Neural cell (in vitro differentiated cells): ENCODE data around the gene TOP1. TPM values are rescaled to one million over a fixed set of nuclear protein-coding genes. Genes with fewer than 3 reads are reported as not detected.

Source experiments
- H2AFZ ChIP-seq: fragments of 200-600, 300-800 bp; sonication (generic), shearing (Covaris generic); 2 replicates; pipeline ENCODE4 v1.6.0; 2014; ENCODE audit warnings: low read depth, mild to moderate bottlenecking, antibody characterized with exemption, low read length, moderate library complexity
- H3F3A ChIP-seq: fragments of 200-600 bp; shearing (Covaris generic); 2 replicates; pipeline ENCODE4 v1.6.1; 2016; ENCODE audit warnings: mild to moderate bottlenecking, moderate library complexity, mixed read lengths, antibody characterized with exemption, low read length; ENCODE audit not compliant: insufficient read depth, poor library complexity, severe bottlenecking
- H3K27ac ChIP-seq: fragments of 200-600, 300-800 bp; sonication (generic), shearing (Covaris generic); 2 replicates; pipeline ENCODE4 v1.5.1; 2014; ENCODE audit warnings: mild to moderate bottlenecking, low read length, moderate library complexity
- H3K27me3 ChIP-seq: fragments of 300-800, 200-600 bp; sonication (generic), shearing (Covaris generic); 2 replicates; pipeline ENCODE4 v1.6.0; 2014; ENCODE audit warnings: mild to moderate bottlenecking, low read depth, low read length, moderate library complexity; ENCODE audit not compliant: insufficient read depth
- H3K36me3 ChIP-seq: fragments of 300-800, 200-600 bp; sonication (generic), shearing (Covaris generic); 2 replicates; pipeline ENCODE4 v1.5.1; 2014; ENCODE audit warnings: mild to moderate bottlenecking, antibody characterized with exemption, low read length, moderate library complexity; ENCODE audit not compliant: insufficient read depth
- H3K4me2 ChIP-seq: fragments of 300-800, 200-600 bp; sonication (generic), shearing (Covaris generic); 2 replicates; pipeline ENCODE4 v1.6.0; 2014; ENCODE audit warnings: mild to moderate bottlenecking, low read length
- H3K4me3 ChIP-seq: fragments of 300-800, 200-600 bp; sonication (generic), shearing (Covaris generic); 2 replicates; pipeline ENCODE4 v1.5.1; 2014; ENCODE audit warnings: mild to moderate bottlenecking, low read length, moderate library complexity
- H3K79me2 ChIP-seq: fragments of 200-600 bp; shearing (Covaris generic); replicated peaks from 2 replicates; pipeline ENCODE4 v1.6.0; 2014; ENCODE audit warnings: mild to moderate bottlenecking, low read length, moderate library complexity; ENCODE audit not compliant: insufficient read depth
- H3K9ac ChIP-seq: fragments of 300-800, 200-600 bp; sonication (generic), shearing (Covaris generic); 2 replicates; pipeline ENCODE4 v1.6.1; 2016; ENCODE audit warnings: mild to moderate bottlenecking, low read length, mixed read lengths
- H3K9me2 ChIP-seq: fragments of 200-600 bp; shearing (Covaris generic); 2 replicates; pipeline ENCODE4 v1.6.1; 2016; ENCODE audit warnings: mild to moderate bottlenecking, low read length, mixed read lengths; ENCODE audit not compliant: insufficient read depth
- H3K9me3 ChIP-seq: fragments of 200-600, 300-800 bp; sonication (generic), shearing (Covaris generic); 2 replicates; pipeline ENCODE4 v1.6.1; 2016; ENCODE audit warnings: mild to moderate bottlenecking, mixed run types, low read length, moderate library complexity, mixed read lengths
- H4K20me1 ChIP-seq: fragments of 200-600 bp; shearing (Covaris generic); 2 replicates; pipeline ENCODE4 v1.6.1; 2016; ENCODE audit warnings: mild to moderate bottlenecking, mixed run types; ENCODE audit not compliant: insufficient read depth
- CTCF ChIP-seq: fragments of 450-650 bp; IDR thresholded peaks from 2 replicates; pipeline ENCODE4 v1.5.1; 2014; ENCODE audit warnings: antibody characterized with exemption, mild to moderate bottlenecking, moderate library complexity; ENCODE audit not compliant: poor library complexity, severe bottlenecking
- EP300 ChIP-seq: fragments of 450-650 bp; conservative IDR thresholded peaks from 2 replicates; pipeline ENCODE4 v1.6.1; 2014; ENCODE audit warnings: antibody characterized with exemption, mild to moderate bottlenecking, moderate library complexity; ENCODE audit not compliant: poor library complexity, severe bottlenecking
- EZH2 ChIP-seq: fragments of 200-600, 300-800 bp; shearing (Covaris generic), sonication (generic); IDR thresholded peaks from 2 replicates; pipeline ENCODE4 v1.6.1; 2014; ENCODE audit warnings: antibody characterized with exemption, low read length, borderline replicate concordance, mild to moderate bottlenecking; ENCODE audit not compliant: insufficient read depth, poor library complexity, severe bottlenecking
- MXI1 ChIP-seq: fragments of 450-650 bp; conservative IDR thresholded peaks from 2 replicates; pipeline ENCODE4 v1.6.1; 2014; ENCODE audit warnings: antibody characterized with exemption, mild to moderate bottlenecking; ENCODE audit not compliant: poor library complexity, severe bottlenecking
- POLR2AphosphoS5 ChIP-seq: IDR thresholded peaks from 2 replicates; pipeline ENCODE4 v1.6.1; 2012
- RAD21 ChIP-seq: fragments of 450-650 bp; conservative IDR thresholded peaks from 2 replicates; pipeline ENCODE4 v1.6.1; 2014; ENCODE audit warnings: antibody characterized with exemption, mild to moderate bottlenecking, moderate library complexity
- REST ChIP-seq: IDR thresholded peaks from 2 replicates; pipeline ENCODE4 v1.6.1; 2012; ENCODE audit warnings: borderline replicate concordance
- SMC3 ChIP-seq: fragments of 450-650 bp; conservative IDR thresholded peaks from 2 replicates; pipeline ENCODE4 v1.6.1; 2014; ENCODE audit warnings: antibody characterized with exemption, mild to moderate bottlenecking, moderate library complexity; ENCODE audit not compliant: poor library complexity
- TAF1 ChIP-seq: IDR thresholded peaks from 2 replicates; pipeline ENCODE4 v1.6.1; 2012; ENCODE audit warnings: low read depth
- polyA plus RNA-seq: library from polyadenylated mRNA; depleted of rRNA; stranded (reverse); fragments of >200 nt; gene quantifications from 2 replicates; pipeline ENCODE4 v1.2.3, GENCODE V29; 2014

Gene TOP1
- polyA plus RNA-seq, 1 donor from 2014 or later = 33.2 TPM

GRCh38 chr20:41158082-41158625 lies 129.5 kb downstream of the TOP1 start:
- no peaks in the 10 kb centered on the region for H3K27me3 ChIP-seq
- no peaks in the 10 kb centered on the region for H3F3A ChIP-seq
- H4K20me1 ChIP-seq = peaks cover 13% of the 10 kb centered on the region
- H3K9me3 ChIP-seq = no peaks in the 10 kb centered on the region
- no peaks in the 10 kb centered on the region for H3K9me2 ChIP-seq
- H3K79me2 ChIP-seq = peaks cover 47% of the 10 kb centered on the region
- H3K9ac ChIP-seq = no peak overlapping the region
- H3K4me2 ChIP-seq = no peak overlapping the region
- TF ChIP-seq SMC3 (no peak), TAF1 (no peak), EP300 (no peak), EZH2 (no peak), RAD21 (no peak), CTCF (no peak)
- no peak overlapping the region for H3K4me3 ChIP-seq
- no peaks in the 10 kb centered on the region for H3K36me3 ChIP-seq
- H3K27ac ChIP-seq = no peak overlapping the region
- H2AFZ ChIP-seq = no peak overlapping the region

GRCh38 chr20:41159547-41159946 lies 130.9 kb downstream of the TOP1 start:
- no peak overlapping the region for H3K9ac ChIP-seq
- H3F3A ChIP-seq = no peaks in the 10 kb centered on the region
- TF ChIP-seq EZH2 (no peak), RAD21 (no peak), SMC3 (no peak), CTCF (no peak), MXI1 (no peak), POLR2AphosphoS5 (no peak), TAF1 (no peak), REST (no peak)
- no peaks in the 10 kb centered on the region for H3K9me2 ChIP-seq
- no peak overlapping the region for H2AFZ ChIP-seq
- H3K9me3 ChIP-seq = no peaks in the 10 kb centered on the region
- no peak overlapping the region for H3K4me2 ChIP-seq
- H3K27me3 ChIP-seq = no peaks in the 10 kb centered on the region
- peaks cover 13% of the 10 kb centered on the region for H4K20me1 ChIP-seq
- no peak overlapping the region for H3K4me3 ChIP-seq
- no peak overlapping the region for H3K27ac ChIP-seq
- H3K36me3 ChIP-seq = peaks cover 9% of the 10 kb centered on the region
- peaks cover 33% of the 10 kb centered on the region for H3K79me2 ChIP-seq
